NCI-H345 treated with DMSO at 0.1 percent for 48 hours (cell line): ENCODE data around the gene TDRD10.

Experiments used
- DNase-seq: peaks from one replicate; lab custom pipeline; 2025; ENCODE audit not compliant: unreplicated experiment; lab: John Stamatoyannopoulos, UW

The TDRD10 gene

DNA sequence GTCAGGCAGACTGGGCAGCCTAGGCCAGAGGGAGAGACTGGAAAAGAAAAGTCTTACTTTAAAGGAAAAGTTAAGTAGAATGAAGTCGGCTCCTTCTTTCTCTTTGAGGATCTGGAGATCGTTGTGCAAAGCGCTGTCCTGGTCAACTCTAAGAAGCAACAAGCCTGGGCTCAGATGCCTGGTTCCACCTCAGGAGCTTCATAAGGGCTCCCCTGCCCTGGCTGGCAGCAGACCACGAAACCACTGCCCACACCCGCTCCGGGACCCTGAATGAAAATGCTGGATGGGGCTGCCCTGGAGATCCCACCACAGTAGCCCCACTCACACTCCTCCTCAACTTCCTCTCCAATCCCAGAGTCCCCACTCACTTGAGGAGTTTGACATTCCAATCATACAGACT is 50.0 kb downstream of the TDRD10 start:
- no peak for DNase-seq

DNA sequence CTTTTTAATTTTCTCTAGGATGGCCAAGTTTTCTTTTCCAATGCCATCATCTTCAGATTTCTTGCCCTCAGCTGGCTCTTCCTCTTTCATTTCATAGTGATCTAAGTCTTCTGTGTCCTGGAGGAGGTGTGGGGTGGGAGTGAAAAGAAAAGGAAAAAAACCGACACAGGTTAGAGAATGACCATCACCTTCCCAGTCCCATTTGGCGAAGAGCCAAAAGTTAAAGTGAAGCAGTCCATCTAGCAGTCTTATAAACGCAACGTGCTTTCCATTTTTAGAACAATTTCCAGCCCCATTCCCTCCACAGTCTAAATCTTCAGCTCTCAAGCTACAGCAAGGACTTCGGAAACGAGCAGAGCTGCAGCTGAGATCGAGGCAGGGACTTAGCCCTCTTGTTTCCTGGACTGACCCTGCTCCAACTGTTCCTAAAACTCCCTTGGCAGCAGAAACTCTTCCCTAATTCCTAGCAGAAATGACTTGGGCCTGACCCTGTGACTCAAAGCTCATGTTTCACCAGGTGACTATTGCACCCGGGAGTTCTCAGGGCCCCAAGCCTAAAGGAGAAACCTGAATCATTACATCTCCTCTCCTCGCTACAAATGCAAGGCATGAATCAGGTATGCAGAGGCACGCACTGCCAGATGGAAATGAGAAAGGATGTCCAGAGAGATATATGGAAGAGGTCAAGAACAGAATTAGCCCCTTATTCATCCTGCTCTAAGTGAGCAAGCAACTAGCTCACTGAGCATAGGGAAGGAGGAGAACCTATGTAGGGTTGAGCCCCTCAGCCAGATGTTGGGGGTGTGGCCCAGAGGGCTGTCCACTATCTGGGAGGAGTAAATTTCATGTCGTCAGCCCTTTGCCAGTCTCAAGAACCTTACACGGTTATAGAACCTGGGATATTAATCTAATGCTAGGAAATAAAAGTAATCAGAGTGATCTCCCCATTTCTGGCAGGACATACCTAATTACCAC is 51.3 kb downstream of the TDRD10 start:
- DNase-seq, result no peak

DNA sequence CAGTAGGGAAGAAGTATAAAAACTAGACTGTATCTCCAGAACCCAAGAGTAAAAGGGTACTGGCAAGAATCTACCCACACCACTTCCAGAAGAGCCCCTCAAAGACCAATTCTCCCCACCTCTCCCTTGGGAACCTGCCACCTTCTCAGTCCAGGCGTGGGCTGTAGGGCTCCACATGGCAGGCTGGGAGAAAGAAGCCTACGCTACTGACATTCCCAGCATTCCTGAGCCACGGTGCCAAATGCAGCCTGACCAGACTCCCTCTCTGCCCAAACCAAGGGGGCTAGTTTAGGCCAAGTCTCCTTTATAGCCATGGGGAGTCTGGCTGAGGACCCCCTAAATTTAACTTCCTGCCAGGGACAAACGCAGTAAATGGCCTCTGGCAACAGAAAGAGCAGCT is 54.4 kb downstream of the TDRD10 start:
- DNase-seq, result no peak

GRCh38 chr1:154557248-154557938 is 55.4 kb downstream of the TDRD10 start:
- no peak for DNase-seq

GRCh38 chr1:154557939-154558719 is 56.1 kb downstream of the TDRD10 start, which contains the start of gene UBE2Q1:
TSS of gene UBE2Q1 (minus strand) at chr1:154558662. CDS start at chr1:154558553, 109 bp downstream.
- no peak for DNase-seq

DNA sequence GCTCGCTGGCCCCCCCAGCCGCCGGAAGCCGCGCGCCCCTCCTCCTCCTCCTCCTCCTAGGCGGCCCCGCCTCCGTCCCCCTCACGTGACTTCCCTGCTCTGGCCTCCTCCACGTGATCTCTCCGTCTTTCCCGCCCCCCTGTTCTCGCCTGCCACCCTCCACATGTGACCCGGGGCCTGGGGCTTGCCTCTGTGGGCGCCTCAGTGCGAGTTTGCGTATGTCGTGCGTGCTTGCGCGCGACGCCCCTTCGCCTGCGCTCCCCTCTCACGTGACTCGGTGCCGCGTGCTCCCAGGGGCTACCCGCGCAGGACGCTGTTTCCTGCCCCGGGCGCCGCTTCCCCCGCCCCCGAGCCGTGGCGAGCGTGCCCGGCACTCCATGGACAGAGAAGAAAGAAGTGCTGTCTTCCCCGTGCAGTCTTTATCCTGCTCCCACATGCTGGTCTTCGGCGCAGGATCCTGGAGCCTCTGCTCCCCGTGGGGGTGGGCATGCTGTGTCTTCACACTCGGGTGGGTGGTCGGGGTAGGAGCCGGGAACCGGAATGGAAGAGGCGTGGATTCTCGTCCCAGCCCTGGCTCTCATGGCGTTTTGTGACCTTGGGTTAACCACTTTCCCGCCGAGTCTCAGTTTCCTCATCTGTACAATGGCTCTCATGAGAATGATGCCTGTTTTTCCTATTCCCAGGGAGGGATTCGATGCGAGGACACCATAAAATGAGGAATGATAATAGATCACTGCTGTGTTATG is 56.9 kb downstream of the TDRD10 start:
- DNase-seq, result peak; percentile 100

- peak; percentile 99 for DNase-seq
These were observed 57.5 kb downstream of the TDRD10 start for GRCh38 chr1:154559466-154560044.

GRCh38 chr1:154565876-154566275 is 63.9 kb downstream of the TDRD10 start:
- no peak for DNase-seq

- peak; percentile 94 for DNase-seq
These were observed 65.6 kb downstream of the TDRD10 start, which contains the start of gene CHRNB2 for GRCh38 chr1:154567386-154568156. TSS of gene CHRNB2 (plus strand) at chr1:154567778. CDS start at chr1:154568045, 267 bp downstream.

DNA sequence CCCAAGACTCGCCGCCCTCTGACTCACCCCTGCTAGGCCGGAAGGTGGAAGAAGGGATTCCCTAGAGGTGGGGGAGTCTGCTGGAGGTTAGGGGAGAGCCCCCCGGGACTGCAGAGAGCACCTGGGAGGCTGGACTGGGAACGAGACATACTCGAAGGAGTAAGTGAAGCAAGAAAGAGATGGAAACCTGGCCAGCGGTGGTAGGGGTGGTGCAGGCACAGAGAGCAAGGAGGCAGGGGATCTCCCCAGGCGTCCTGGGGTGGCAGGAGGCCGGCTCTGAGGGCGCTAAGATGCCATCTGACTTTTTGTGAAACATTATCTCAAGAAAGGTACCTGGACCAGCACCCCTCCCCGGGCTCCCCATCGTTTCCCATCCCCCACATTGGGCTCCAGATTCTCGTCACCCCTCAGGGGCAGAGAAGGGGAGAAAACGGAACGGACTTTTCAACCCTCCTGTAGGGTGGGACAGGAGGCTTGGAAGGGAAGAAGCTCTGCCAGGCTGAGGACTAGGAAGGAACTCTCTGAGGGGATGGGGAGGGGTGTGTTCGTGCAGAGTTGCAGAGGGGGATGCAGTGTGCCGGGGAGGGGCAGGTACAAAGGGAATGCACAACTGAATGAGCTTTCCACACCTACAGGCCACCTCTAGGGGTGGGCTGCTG is 66.3 kb downstream of the TDRD10 start:
- DNase-seq, result no peak

DNA sequence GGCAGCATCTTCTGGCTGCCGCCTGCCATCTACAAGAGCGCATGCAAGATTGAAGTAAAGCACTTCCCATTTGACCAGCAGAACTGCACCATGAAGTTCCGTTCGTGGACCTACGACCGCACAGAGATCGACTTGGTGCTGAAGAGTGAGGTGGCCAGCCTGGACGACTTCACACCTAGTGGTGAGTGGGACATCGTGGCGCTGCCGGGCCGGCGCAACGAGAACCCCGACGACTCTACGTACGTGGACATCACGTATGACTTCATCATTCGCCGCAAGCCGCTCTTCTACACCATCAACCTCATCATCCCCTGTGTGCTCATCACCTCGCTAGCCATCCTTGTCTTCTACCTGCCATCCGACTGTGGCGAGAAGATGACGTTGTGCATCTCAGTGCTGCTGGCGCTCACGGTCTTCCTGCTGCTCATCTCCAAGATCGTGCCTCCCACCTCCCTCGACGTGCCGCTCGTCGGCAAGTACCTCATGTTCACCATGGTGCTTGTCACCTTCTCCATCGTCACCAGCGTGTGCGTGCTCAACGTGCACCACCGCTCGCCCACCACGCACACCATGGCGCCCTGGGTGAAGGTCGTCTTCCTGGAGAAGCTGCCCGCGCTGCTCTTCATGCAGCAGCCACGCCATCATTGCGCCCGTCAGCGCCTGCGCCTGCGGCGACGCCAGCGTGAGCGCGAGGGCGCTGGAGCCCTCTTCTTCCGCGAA is 69.4 kb downstream of the TDRD10 start:
- no peak for DNase-seq

DNA sequence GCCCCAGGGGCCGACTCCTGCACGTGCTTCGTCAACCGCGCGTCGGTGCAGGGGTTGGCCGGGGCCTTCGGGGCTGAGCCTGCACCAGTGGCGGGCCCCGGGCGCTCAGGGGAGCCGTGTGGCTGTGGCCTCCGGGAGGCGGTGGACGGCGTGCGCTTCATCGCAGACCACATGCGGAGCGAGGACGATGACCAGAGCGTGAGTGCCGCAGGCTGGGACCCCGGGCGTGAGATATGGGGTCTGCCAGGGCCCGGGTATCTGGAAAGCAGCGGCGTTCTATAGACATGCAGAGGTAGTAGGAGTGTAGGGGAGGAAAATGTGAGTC is 69.9 kb downstream of the TDRD10 start:
- DNase-seq, result no peak

DNA sequence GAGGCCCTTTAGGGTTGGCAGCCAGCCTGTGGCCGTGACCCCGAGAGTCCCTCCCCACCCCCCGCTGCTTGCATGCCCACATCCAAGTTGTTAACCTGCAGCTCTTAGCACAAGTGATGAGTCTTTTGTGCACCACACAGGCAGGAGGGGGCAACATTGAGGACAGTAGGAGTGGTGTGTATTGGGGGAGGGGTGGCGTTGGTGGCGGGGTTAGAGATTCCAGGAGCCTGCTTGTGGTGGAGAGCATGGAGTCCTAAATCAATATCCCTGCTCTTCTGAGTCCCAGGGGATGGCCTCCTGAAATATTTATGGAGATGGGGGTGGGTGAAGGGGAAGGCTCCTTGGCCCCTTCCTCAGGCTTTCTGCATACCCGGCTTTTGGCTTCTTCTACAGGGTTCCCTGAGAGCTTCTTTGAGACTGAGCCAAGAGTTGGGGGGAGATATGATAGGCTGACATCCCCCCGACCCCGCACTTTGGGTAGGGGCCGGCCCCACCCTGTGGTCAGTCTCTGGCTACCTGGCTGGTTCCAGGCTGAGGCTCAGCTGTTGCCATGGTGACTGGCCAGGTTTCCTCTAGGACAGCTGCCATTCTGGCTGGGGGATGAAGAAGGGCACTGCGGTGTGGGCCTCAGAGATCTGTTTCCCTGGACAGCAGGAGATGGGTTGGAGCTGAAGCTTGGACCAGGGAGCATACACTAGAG is 70.6 kb downstream of the TDRD10 start:
- no peak for DNase-seq

DNA sequence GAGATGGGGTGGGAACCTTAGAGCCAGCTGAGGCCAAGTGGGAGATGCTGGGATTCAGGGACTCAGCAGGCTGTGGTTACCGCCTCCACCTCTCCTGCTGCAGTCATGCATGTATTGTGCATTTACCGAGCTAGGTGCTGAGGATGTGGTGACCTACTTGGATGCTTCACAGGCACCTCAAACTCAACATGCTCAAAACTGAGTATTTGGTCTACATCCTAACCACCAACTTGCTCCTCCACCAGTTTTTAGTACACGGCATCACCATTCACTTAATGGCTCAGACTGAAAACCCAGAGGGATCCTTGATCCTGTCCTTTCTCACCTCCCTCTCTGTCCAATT is 71.1 kb downstream of the TDRD10 start:
- DNase-seq, result no peak

- DNase-seq, result peak; percentile 85
These were observed 72.7 kb downstream of the TDRD10 start for GRCh38 chr1:154574716-154575115.

DNA sequence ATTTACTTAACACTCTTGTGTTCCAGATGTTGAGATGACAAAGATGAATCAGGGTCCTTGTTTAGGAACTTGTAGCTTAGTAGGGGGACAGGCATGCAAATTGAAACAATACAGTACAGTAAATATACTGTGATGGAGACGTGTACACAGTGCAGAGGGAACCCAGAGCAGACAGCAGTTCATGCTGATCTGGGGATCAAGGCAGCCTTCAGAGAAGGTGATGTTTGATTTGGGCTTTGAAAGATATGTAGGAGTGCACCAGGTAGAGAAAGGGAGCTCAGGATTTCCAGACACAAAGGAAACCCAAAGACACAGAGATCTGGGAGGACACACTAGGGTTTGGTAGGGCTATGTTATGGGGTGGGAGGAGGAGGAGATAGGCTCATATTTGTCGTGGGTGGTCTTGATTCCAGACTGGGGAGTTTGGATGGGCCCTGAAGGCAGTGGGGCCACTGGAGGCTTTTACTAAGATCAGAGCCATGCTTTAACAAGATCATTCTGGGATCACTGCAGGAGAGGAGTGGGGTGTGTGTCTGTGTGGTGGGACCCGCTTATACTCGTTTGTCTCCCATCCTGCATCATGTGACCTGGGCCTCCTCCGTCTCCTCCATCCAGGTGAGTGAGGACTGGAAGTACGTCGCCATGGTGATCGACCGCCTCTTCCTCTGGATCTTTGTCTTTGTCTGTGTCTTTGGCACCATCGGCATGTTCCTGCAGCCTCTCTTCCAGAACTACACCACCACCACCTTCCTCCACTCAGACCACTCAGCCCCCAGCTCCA is 73.3 kb downstream of the TDRD10 start:
- no peak for DNase-seq

DNA sequence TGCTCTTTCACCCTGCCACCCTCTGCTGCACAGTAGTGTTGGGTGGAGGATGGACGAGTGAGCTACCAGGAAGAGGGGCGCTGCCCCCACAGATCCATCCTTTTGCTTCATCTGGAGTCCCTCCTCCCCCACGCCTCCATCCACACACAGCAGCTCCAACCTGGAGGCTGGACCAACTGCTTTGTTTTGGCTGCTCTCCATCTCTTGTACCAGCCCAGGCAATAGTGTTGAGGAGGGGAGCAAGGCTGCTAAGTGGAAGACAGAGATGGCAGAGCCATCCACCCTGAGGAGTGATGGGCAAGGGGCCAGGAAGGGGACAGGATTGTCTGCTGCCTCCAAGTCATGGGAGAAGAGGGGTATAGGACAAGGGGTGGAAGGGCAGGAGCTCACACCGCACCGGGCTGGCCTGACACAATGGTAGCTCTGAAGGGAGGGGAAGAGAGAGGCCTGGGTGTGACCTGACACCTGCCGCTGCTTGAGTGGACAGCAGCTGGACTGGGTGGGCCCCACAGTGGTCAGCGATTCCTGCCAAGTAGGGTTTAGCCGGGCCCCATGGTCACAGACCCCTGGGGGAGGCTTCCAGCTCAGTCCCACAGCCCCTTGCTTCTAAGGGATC is 74.0 kb downstream of the TDRD10 start:
- no peak for DNase-seq
